Ishikawa (cell line): ENCODE measurements around the gene FCAMR.

Experiments used
- CEBPB ChIP-seq: IDR thresholded peaks from 2 replicates; pipeline ENCODE4 v1.6.1; 2012
- CREB1 ChIP-seq: IDR thresholded peaks from 2 replicates; pipeline ENCODE4 v1.6.1; 2012; ENCODE audit warnings: low read depth
- EP300 ChIP-seq: IDR thresholded peaks from 2 replicates; pipeline ENCODE4 v1.6.1; 2012; ENCODE audit warnings: borderline replicate concordance
- MAX ChIP-seq: IDR thresholded peaks from 2 replicates; pipeline ENCODE4 v1.6.1; 2012
- RAD21 ChIP-seq: IDR thresholded peaks from 2 replicates; pipeline ENCODE4 v1.6.1; 2012; ENCODE audit warnings: low read depth
- REST ChIP-seq: IDR thresholded peaks from 2 replicates; pipeline ENCODE4 v1.6.1; 2012; ENCODE audit warnings: low read depth, mild to moderate bottlenecking
- TAF1 ChIP-seq: IDR thresholded peaks from 2 replicates; pipeline ENCODE4 v1.6.1; 2012; ENCODE audit warnings: low read depth, mild to moderate bottlenecking
- TCF12 ChIP-seq: IDR thresholded peaks from 2 replicates; pipeline ENCODE4 v1.6.1; 2012; ENCODE audit warnings: low read depth
- TEAD4 ChIP-seq: IDR thresholded peaks from 2 replicates; pipeline ENCODE4 v1.6.1; 2012
- YY1 ChIP-seq: IDR thresholded peaks from 2 replicates; pipeline ENCODE4 v1.6.1; 2012; ENCODE audit warnings: low read depth
- ZBTB7A ChIP-seq: IDR thresholded peaks from 2 replicates; pipeline ENCODE4 v1.6.1; 2012; ENCODE audit warnings: low read depth

GRCh38 chr1:206957639-206958038 lies 12.6 kb downstream of the FCAMR start:
- no peak for TF ChIP-seq TEAD4
- TF ChIP-seq EP300, result no peak
- no peak for TF ChIP-seq MAX
- TF ChIP-seq RAD21, result no peak
- no peak for TF ChIP-seq ZBTB7A
- TF ChIP-seq CREB1, result no peak
- TF ChIP-seq YY1, result no peak
- no peak for TF ChIP-seq REST
- TF ChIP-seq TCF12, result no peak
- TF ChIP-seq TAF1, result no peak
- no peak for TF ChIP-seq CEBPB
